ENCODE data around the gene YTHDC1. TPM values are rescaled to one million over a fixed set of nuclear protein-coding genes. Genes with fewer than 3 reads are reported as not detected.

Gene YTHDC1
- total and polyA plus RNA-seq, 2 of the 8 experiments (the other 6 are each of a cell fraction or from before 2014, with no cell fraction given), result 25.7 to 89.5 TPM

DNA sequence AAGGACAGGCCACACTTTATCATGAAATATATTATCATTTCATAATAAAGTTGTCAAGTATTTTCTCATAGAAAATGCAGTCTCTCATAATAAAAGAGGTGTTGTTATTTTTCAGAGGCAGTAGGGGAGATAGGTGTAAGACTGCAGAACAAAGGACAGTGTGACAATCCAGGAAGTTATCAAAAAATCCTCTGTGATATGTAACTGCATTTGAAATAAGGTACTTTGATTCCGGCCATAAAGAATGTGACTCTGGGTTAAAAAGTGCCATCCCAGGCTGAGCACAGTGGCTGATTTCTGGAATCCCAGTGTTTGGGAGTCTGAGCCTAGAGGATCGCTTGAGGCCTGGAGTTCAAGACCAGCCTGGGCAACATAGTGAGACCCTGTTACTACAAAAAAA is 66.8 kb downstream of the YTHDC1 start:
- Histone ChIP-seq H3K4me1 (replicated peaks in 1 of 4; ENCODE audit: control insufficient read depth in 3 of 4, insufficient read depth in 4 of 4, low read length in 3 of 4) (peaks cover 0 to 2% (median 0%) of the 10 kb centered on the region in 4 experiments; a peak in 1 of 7 replicates), H3K18ac (ENCODE audit: extremely low read depth, low read length) (no peak overlapping the region), H3K56ac (replicated peaks; ENCODE audit: insufficient read length, low read depth, low read length) (no peak overlapping the region), H3K36me3 (ENCODE audit: control insufficient read depth in 2 of 4, insufficient read depth in 4 of 4, low read length in 3 of 4) (no peaks in the 10 kb centered on the region), H4K5ac (ENCODE audit: insufficient read length, low read depth, low read length) (no peak overlapping the region), H3K14ac (ENCODE audit: insufficient read length) (no peak overlapping the region), H3K79me1 (ENCODE audit: low read depth, low read length) (no peaks in the 10 kb centered on the region), H3K4me2 (ENCODE audit: insufficient read depth in 1 of 2, low read depth in 2 of 2, low read length in 2 of 2) (no peak overlapping the region), H4K20me1 (replicated peaks in 1 of 2; ENCODE audit: control insufficient read depth in 1 of 2, insufficient read depth in 2 of 2, low read length in 2 of 2) (no peaks in the 10 kb centered on the region), H2BK120ac (replicated peaks; ENCODE audit: low read depth, low read length) (no peak overlapping the region), H3K79me2 (ENCODE audit: control insufficient read depth in 1 of 2, insufficient read depth in 2 of 2, low read length in 2 of 2) (no peaks in the 10 kb centered on the region), H3K27me3 (replicated peaks in 1 of 4; ENCODE audit: control insufficient read depth in 3 of 4, extremely low read depth in 1 of 4, insufficient read depth in 3 of 4, low read length in 3 of 4) (no peaks in the 10 kb centered on the region), H2AK5ac (ENCODE audit: low read depth, low read length) (no peak overlapping the region), H4K91ac (replicated peaks; ENCODE audit: insufficient read length, low read length) (no peak overlapping the region), H3K9me3 (ENCODE audit: insufficient read depth in 2 of 2, low read depth in 1 of 2, low read length in 1 of 2) (no peaks in the 10 kb centered on the region), H2AFZ (ENCODE audit: low read length) (no peak overlapping the region), H2BK15ac (ENCODE audit: low read length) (no peak overlapping the region), H3K9ac (replicated peaks in 1 of 4; ENCODE audit: extremely low read depth in 1 of 4, low read depth in 3 of 4, low read length in 3 of 4) (no peak overlapping the region), H4K8ac (ENCODE audit: extremely low read depth, insufficient read depth, low read length) (no peak overlapping the region), H3K4ac (replicated peaks; ENCODE audit: insufficient read length, low read depth, low read length) (no peak overlapping the region), H3K4me3 (ENCODE audit: extremely low read depth in 1 of 4, insufficient read depth in 2 of 4, low read depth in 3 of 4, low read length in 4 of 4) (no peak overlapping the region), H2BK12ac (ENCODE audit: low read depth, low read length) (no peak overlapping the region), H3K23ac (ENCODE audit: insufficient read length) (no peak overlapping the region), H3K27ac (ENCODE audit: low read depth, low read length) (no peak overlapping the region), H2BK5ac (ENCODE audit: low read depth, low read length) (no peak overlapping the region), H3K23me2 (ENCODE audit: low read depth, low read length) (no peaks in the 10 kb centered on the region), H2BK20ac (ENCODE audit: low read length) (no peak overlapping the region)
- WGBS, 2 experiments (ENCODE audit: extremely low coverage in 1 of 2, insufficient coverage in 1 of 2, insufficient read length in 1 of 2, insufficient replicate concordance in 2 of 2, low coverage in 1 of 2, low lambda C conversion rate in 2 of 2, missing lambda C conversion rate in 1 of 2), result 86% methylated on average over 2 of the region's 2 CpGs; no CpG with 5 or more reads in 1 of the 2 experiments
- CTCF ChIA-PET (ENCODE audit: partially characterized antibody), result no interaction called here
- POLR2A ChIA-PET (ENCODE audit: partially characterized antibody), result no interaction called here
- DNase-seq (ENCODE audit: low read depth in 1 of 2, low spot score in 2 of 2), result no peak
- no peak for FAIRE-seq
- TF ChIP-seq MAX (IDR thresholded peaks at IDR 0.05) (no peak), POLR2A (IDR thresholded peaks at IDR 0.05; ENCODE audit: control extremely low read depth in 1 of 2, low read depth in 2 of 2, low read length in 2 of 2) (no peak), KDM1A (IDR thresholded peaks at IDR 0.05; ENCODE audit: borderline replicate concordance, low read length) (no peak), SIX5 (IDR thresholded peaks at IDR 0.05; ENCODE audit: low read depth, low read length) (no peak), ASH2L (IDR thresholded peaks at IDR 0.05; ENCODE audit: low read length) (no peak), EP300 (IDR thresholded peaks at IDR 0.05; ENCODE audit: borderline replicate concordance in 1 of 2, low read depth in 2 of 2, low read length in 2 of 2) (no peak), BACH1 (IDR thresholded peaks at IDR 0.05; ENCODE audit: low read length) (no peak), RFX5 (IDR thresholded peaks at IDR 0.05; ENCODE audit: borderline replicate concordance, low read depth, low read length) (no peak), PHF8 (conservative IDR thresholded peaks at IDR 0.05; ENCODE audit: low read depth, low read length) (no peak), CEBPB (IDR thresholded peaks at IDR 0.05; ENCODE audit: low read depth, low read length) (no peak)
- TF ChIP-seq, protein P1, sequence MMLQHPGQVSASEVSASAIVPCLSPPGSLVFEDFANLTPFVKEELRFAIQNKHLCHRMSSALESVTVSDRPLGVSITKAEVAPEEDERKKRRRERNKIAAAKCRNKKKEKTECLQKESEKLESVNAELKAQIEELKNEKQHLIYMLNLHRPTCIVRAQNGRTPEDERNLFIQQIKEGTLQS (IDR thresholded peaks at IDR 0.05; ENCODE audit: insufficient read depth, low read depth, low read length), result no peak
- TF ChIP-seq, protein P2, sequence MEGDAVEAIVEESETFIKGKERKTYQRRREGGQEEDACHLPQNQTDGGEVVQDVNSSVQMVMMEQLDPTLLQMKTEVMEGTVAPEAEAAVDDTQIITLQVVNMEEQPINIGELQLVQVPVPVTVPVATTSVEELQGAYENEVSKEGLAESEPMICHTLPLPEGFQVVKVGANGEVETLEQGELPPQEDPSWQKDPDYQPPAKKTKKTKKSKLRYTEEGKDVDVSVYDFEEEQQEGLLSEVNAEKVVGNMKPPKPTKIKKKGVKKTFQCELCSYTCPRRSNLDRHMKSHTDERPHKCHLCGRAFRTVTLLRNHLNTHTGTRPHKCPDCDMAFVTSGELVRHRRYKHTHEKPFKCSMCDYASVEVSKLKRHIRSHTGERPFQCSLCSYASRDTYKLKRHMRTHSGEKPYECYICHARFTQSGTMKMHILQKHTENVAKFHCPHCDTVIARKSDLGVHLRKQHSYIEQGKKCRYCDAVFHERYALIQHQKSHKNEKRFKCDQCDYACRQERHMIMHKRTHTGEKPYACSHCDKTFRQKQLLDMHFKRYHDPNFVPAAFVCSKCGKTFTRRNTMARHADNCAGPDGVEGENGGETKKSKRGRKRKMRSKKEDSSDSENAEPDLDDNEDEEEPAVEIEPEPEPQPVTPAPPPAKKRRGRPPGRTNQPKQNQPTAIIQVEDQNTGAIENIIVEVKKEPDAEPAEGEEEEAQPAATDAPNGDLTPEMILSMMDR (IDR thresholded peaks at IDR 0.05; ENCODE audit: control extremely low read depth in 1 of 3, insufficient read depth in 1 of 3, low read depth in 1 of 3, low read length in 3 of 3), result no peak

All from H1 (cell line).